22Rv1 (cell line): ENCODE results near the gene PLCD4.

Experiments
- H3K27ac ChIP-seq: fragments of 450-650 bp; 2 replicates; pipeline ENCODE4 v1.5.1; 2017
- CTCF ChIP-seq: fragments of 450-650 bp; IDR thresholded peaks from 2 replicates; pipeline ENCODE4 v1.5.1; 2017; ENCODE audit warnings: mild to moderate bottlenecking
- ZFX ChIP-seq: fragments of 450-650 bp; IDR thresholded peaks from 2 replicates; pipeline ENCODE4 v1.6.1; 2017; ENCODE audit warnings: antibody characterized with exemption, borderline replicate concordance

The PLCD4 gene

GRCh38 chr2:218642786-218643185 is 35.1 kb downstream of the PLCD4 start:
- H3K27ac ChIP-seq: no peak overlapping the region
- no peak for TF ChIP-seq CTCF
- TF ChIP-seq ZFX: no peak

GRCh38 chr2:218643751-218644310 is 36.1 kb downstream of the PLCD4 start:
- no peak for TF ChIP-seq ZFX
- TF ChIP-seq CTCF: no peak
- no peak overlapping the region for H3K27ac ChIP-seq

GRCh38 chr2:218644721-218645120 is 37.0 kb downstream of the PLCD4 start:
- H3K27ac ChIP-seq: no peak overlapping the region
- no peak for TF ChIP-seq ZFX
- TF ChIP-seq CTCF: no peak

GRCh38 chr2:218645126-218645525 is 37.4 kb downstream of the PLCD4 start:
- no peak for TF ChIP-seq CTCF
- TF ChIP-seq ZFX: no peak
- no peak overlapping the region for H3K27ac ChIP-seq

GRCh38 chr2:218648088-218648786 is 40.5 kb downstream of the PLCD4 start:
- no peak overlapping the region for H3K27ac ChIP-seq
- TF ChIP-seq ZFX (no peak), CTCF (peak; percentile 89)

- no peak overlapping the region for H3K27ac ChIP-seq
- TF ChIP-seq CTCF: peak; percentile 60
- TF ChIP-seq ZFX: no peak
Observed at GRCh38 chr2:218648787-218649100, 41.0 kb downstream of the PLCD4 start.

GRCh38 chr2:218655751-218656150 is 48.1 kb downstream of the PLCD4 start:
- no peak for TF ChIP-seq ZFX
- TF ChIP-seq CTCF: no peak
- no peak overlapping the region for H3K27ac ChIP-seq
